Motor neuron (in vitro differentiated cells): ENCODE measurements around the gene HNRNPK. TPM values are rescaled to one million over a fixed set of nuclear protein-coding genes. Genes with fewer than 3 reads are reported as not detected.
A peak's percentile ranks its signal among the peaks of the same experiment; 100 is the strongest.
"Not testable (repeated sequence)": the region's sequence is repeated elsewhere in the genome, so short reads cannot be mapped to it uniquely, and the experiment has no call there.

Experiments
- ATAC-seq, 8 experiments: fragments of 200-7000 bp; cut with Tn5 transposase; replicated peaks in 6 of 8; 2 replicates each; pipeline ENCODE4 v1.8.0; 2021; ENCODE audit warnings: mild to moderate bottlenecking in 8 of 8, moderate library complexity in 8 of 8
- H3K27ac ChIP-seq, 2 donors: fragments of 250-450 bp; sonication (Bioruptor Pico); 2 replicates each; pipeline ENCODE4 v1.9.0; 2021; ENCODE audit warnings: antibody characterized with exemption in 2 of 2, mild to moderate bottlenecking in 2 of 2, moderate library complexity in 1 of 2
- H3K4me1 ChIP-seq, 2 donors: fragments of 250-450 bp; sonication (Bioruptor Pico); replicated peaks in 1 of 2; 2 replicates each; pipeline ENCODE4 v1.6.1; 2021; ENCODE audit warnings: antibody characterized with exemption in 2 of 2, mild to moderate bottlenecking in 2 of 2, moderate library complexity in 1 of 2
- H3K4me3 ChIP-seq, 5 donors: fragments of 250-450 bp; sonication (Bioruptor Pico); 2 replicates each; pipeline ENCODE4 v1.9.0; 2021; ENCODE audit warnings: antibody characterized with exemption in 5 of 5, mild to moderate bottlenecking in 5 of 5, moderate library complexity in 4 of 5
- WGBS, 10 experiments: fragments of 450-650 bp; shearing (Covaris generic); methylation state at CpG; one replicate each; pipeline ENCODE4 v1.0.0; 2022; 5-methylcytosine and 5-hydroxymethylcytosine counted together
- in situ Hi-C, 9 experiments: fragments of 400-800 bp; cut with MboI; loops; one replicate each; pipeline ENCODE4 v1.15.0; 2021; ENCODE audit warnings: low sequenced_read_pairs in 9 of 9, low pct_unique_long_range_greater_than_20kb in 2 of 9; ENCODE audit not compliant: unreplicated experiment in 9 of 9
- total RNA-seq, 8 experiments: library from RNA; unstranded; fragments of 300-600 nt; gene quantifications; 2 replicates each; pipeline versions ENCODE4 v1.2.3 to v1.2.4, GENCODE V29; 2022

The HNRNPK gene
- total RNA-seq, 8 experiments from 2014 or later: 405 to 918 (median 496) TPM

- in situ Hi-C loops: no loop called here
- peaks cover 0 to 9% of the 10 kb centered on the region in 2 donors for H3K4me1 ChIP-seq
- WGBS, 10 experiments: 30 to 100% (median 90%) methylated on average over 4 to 6 of the region's 6 CpGs; no CpG with 5 or more reads in 1 of the 10 experiments
- no peak for ATAC-seq
- no peak overlapping the region for H3K27ac ChIP-seq
- H3K4me3 ChIP-seq: no peak overlapping the region
These were observed 8.5 kb downstream of the HNRNPK start for GRCh38 chr9:83971485-83971884.

GRCh38 chr9:83969602-83970001, 10.4 kb downstream of the HNRNPK start:
- in situ Hi-C loops: no loop called here
- ATAC-seq: no peak
- no peak overlapping the region for H3K27ac ChIP-seq
- peaks cover 5% of the 10 kb centered on the region in 2 donors for H3K4me1 ChIP-seq
- H3K4me3 ChIP-seq: no peak overlapping the region
- WGBS, 10 experiments: 70 to 100% (median 92%) methylated on average over 2 to 3 of the region's 3 CpGs; no CpG with 5 or more reads in 1 of the 10 experiments

- Histone ChIP-seq H3K4me3 (no peak overlapping the region), H3K27ac (no peak overlapping the region), H3K4me1 (peaks cover 6 to 8% of the 10 kb centered on the region in 2 donors)
- in situ Hi-C loops: no loop called here
- WGBS, 10 experiments: 71 to 100% (median 100%) methylated on average over 1 of the region's 1 CpG; no CpG with 5 or more reads in 3 of the 10 experiments
- no peak for ATAC-seq
These were observed 12.9 kb downstream of the HNRNPK start for GRCh38 chr9:83967073-83967472.

- in situ Hi-C loops: no loop called here
- 69 to 94% (median 89%) methylated on average over 2 to 8 of the region's 8 CpGs; no CpG with 5 or more reads in 2 of the 10 experiments for WGBS, 10 experiments
- H3K4me1 ChIP-seq: peaks cover 6 to 8% of the 10 kb centered on the region in 2 donors
- ATAC-seq: peak in 4 of 8 experiments; percentile 7 to 21 (median 9)
- H3K4me3 ChIP-seq: no peak overlapping the region
- no peak overlapping the region for H3K27ac ChIP-seq
These were observed 13.8 kb downstream of the HNRNPK start for GRCh38 chr9:83966209-83966582.

- ATAC-seq: peak; percentile 5 to 59 (median 30)
- 8 to 88% (median 40%) methylated on average over 1 to 8 of the region's 11 CpGs; no CpG with 5 or more reads in 1 of the 10 experiments for WGBS, 10 experiments
- Histone ChIP-seq H3K27ac (no peak overlapping the region), H3K4me1 (peaks cover 6 to 8% of the 10 kb centered on the region in 2 donors), H3K4me3 (no peak overlapping the region)
- in situ Hi-C loops: no loop called here
These were observed 14.4 kb downstream of the HNRNPK start for GRCh38 chr9:83965350-83966208.

- Histone ChIP-seq H3K4me3 (no peak overlapping the region), H3K27ac (peak overlapping the region in 1 of 2 donors; percentile 4), H3K4me1 (peaks cover 6 to 8% of the 10 kb centered on the region in 2 donors)
- in situ Hi-C loops: no loop called here
- peak; percentile 7 to 33 (median 18) for ATAC-seq
- WGBS, 10 experiments: 0 to 83% (median 40%) methylated on average over 1 to 2 of the region's 2 CpGs; no CpG with 5 or more reads in 2 of the 10 experiments
These were observed 15.1 kb downstream of the HNRNPK start for GRCh38 chr9:83964973-83965349.

GRCh38 chr9:83962165-83962564, 17.9 kb downstream of the HNRNPK start:
- in situ Hi-C loops: no loop called here
- 14 to 100% (median 56%) methylated on average over 1 to 2 of the region's 3 CpGs; no CpG with 5 or more reads in 3 of the 10 experiments for WGBS, 10 experiments
- Histone ChIP-seq H3K27ac (no peak overlapping the region), H3K4me1 (peaks cover 6 to 8% of the 10 kb centered on the region in 2 donors), H3K4me3 (no peak overlapping the region)
- ATAC-seq: peak in 1 of 8 experiments; percentile 9

- 78 to 100% (median 90%) methylated on average over 1 to 5 of the region's 5 CpGs; no CpG with 5 or more reads in 2 of the 10 experiments for WGBS, 10 experiments
- in situ Hi-C loops: no loop called here
- Histone ChIP-seq H3K27ac (no peak overlapping the region), H3K4me1 (peaks cover 6 to 8% of the 10 kb centered on the region in 2 donors), H3K4me3 (no peak overlapping the region)
- no peak for ATAC-seq
These were observed 19.0 kb downstream of the HNRNPK start for GRCh38 chr9:83960991-83961390.

GRCh38 chr9:83959061-83959460, 21.0 kb downstream of the HNRNPK start:
- no peak overlapping the region for H3K27ac ChIP-seq
- H3K4me3 ChIP-seq: no peak overlapping the region
- in situ Hi-C loops: no loop called here
- 11 to 92% (median 71%) methylated on average over 1 to 4 of the region's 4 CpGs; no CpG with 5 or more reads in 3 of the 10 experiments for WGBS, 10 experiments
- no peaks in the 10 kb centered on the region for H3K4me1 ChIP-seq
- peak in 1 of 8 experiments; percentile 2 for ATAC-seq

GRCh38 chr9:83957248-83957513, 22.8 kb downstream of the HNRNPK start:
- no peak overlapping the region for H3K4me3 ChIP-seq

GRCh38 chr9:83956436-83957247, 23.4 kb downstream of the HNRNPK start:
- ATAC-seq: peak in 4 of 8 experiments; percentile 78 to 89 (median 86)
- H3K4me1 ChIP-seq: no peaks in the 10 kb centered on the region
- WGBS, 10 experiments: 0 to 100% (median 57%) methylated on average over 1 to 18 of the region's 57 CpGs; no CpG with 5 or more reads in 2 of the 10 experiments
- H3K4me3 ChIP-seq: peak overlapping the region in 2 of 5 donors; percentile 16 to 21
- in situ Hi-C loops: no loop called here
- no peak overlapping the region for H3K27ac ChIP-seq

More at GRCh38 chr9:83957248-83957513, 22.8 kb downstream of the HNRNPK start:
- H3K27ac ChIP-seq: no peak overlapping the region
- no peak for ATAC-seq
- no peaks in the 10 kb centered on the region for H3K4me1 ChIP-seq
- in situ Hi-C loops: no loop called here
- WGBS, 10 experiments: 0 to 92% (median 80%) methylated on average over 1 to 4 of the region's 4 CpGs; no CpG with 5 or more reads in 3 of the 10 experiments

GRCh38 chr9:83956086-83956435, 24.0 kb downstream of the HNRNPK start:
- in situ Hi-C loops: no loop called here
- Histone ChIP-seq H3K27ac (no peak overlapping the region), H3K4me3 (peak overlapping the region in 1 of 5 donors; percentile 16), H3K4me1 (no peaks in the 10 kb centered on the region)
- peak in 4 of 8 experiments; percentile 8 to 46 (median 38) for ATAC-seq
- WGBS, 10 experiments: 0 to 100% (median 78%) methylated on average over 2 to 12 of the region's 23 CpGs; no CpG with 5 or more reads in 2 of the 10 experiments

GRCh38 chr9:83948096-83948495, 31.9 kb downstream of the HNRNPK start:
- no CpG with 5 or more reads among the region's 39 CpGs for WGBS, 10 experiments
- not testable (repeated sequence) for ATAC-seq
- in situ Hi-C loops: loop anchor here in 6 of 9 experiments (25.0 kb wide), 2 partner anchors 314 to 364 kb away; no protein-coding TSS in a partner anchor

More at GRCh38 chr9:83948096-83948495, 31.9 kb downstream of the HNRNPK start:
- H3K4me3 ChIP-seq, H3K4me1 ChIP-seq, H3K27ac ChIP-seq: not testable (repeated sequence)
